Testis (tissue), 2 donors: ENCODE results near the gene ARHGAP12.

Experiments used
- CTCF ChIP-seq, 3 experiments: fragments of 450-650 bp in 2 of 3; fragments of 200-600 bp in 1 of 3; sonication (generic) in 1 of 3; IDR thresholded peaks; one replicate each; pipeline ENCODE4 v1.5.1; 2016 to 2019; ENCODE audit warnings: antibody characterized with exemption in 3 of 3, mild to moderate bottlenecking in 2 of 3, moderate library complexity in 1 of 3
- POLR2A ChIP-seq: fragments of 450-650 bp; IDR thresholded peaks from one replicate; pipeline ENCODE4 v1.6.1; 2017; ENCODE audit warnings: antibody characterized with exemption, mild to moderate bottlenecking, moderate library complexity

GRCh38 chr10:31884386-31884785 is 44.2 kb downstream of the ARHGAP12 start:
- TF ChIP-seq CTCF (IDR thresholded peaks at IDR 0.05): no peak
- no peak for TF ChIP-seq POLR2A
